Measurements from ENCODE around the gene GRIA3.

DNA sequence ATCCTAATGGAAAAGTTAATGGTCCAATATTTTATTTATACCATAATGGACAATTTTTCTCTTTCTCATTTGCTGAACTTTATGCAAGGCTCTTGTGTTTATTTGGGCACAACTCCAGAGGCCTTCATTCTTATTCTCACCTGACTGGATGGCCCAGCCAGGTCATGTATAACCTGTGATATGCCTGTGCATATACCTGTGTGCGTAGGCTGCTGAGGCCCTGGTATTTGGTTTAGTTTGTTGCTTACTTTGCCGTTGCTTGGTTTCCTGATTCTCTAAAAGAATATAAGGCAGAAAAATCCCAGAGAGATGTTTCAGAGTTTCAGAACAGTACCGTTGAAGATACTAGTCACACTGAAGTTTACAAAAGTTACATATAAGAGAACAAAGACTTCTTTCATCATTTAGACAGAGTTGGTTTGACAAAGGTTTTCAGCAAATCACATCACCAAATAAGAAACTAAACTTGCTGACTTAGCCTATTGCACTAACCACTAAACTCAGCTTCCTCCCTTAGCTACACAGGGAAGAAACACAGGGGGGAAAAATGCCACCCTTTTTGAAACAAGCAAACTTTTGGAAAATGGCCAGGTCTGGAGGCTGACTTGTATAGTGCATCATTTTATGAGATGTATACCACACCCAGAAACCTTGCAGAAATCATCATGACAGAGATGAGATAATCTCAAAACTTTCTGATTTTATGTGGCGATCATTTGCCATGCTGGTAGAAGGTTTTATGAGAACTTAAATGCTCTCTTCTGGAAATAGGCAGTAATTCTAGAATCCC lies 248.5 kb downstream of the GRIA3 start:
- TF ChIP-seq GATA2 (IDR thresholded peaks at IDR 0.05; ENCODE audit: low read depth, low read length) (no peak), GATA3 (IDR thresholded peaks at IDR 0.05; ENCODE audit: low read depth, low read length) (no peak)

Data from SH-SY5Y (cell line).